ENCODE measurements around the gene RPL36A. TPM values are rescaled to one million over a fixed set of nuclear protein-coding genes. Genes with fewer than 3 reads are reported as not detected.

Gene RPL36A
- total RNA-seq, 4 donors from 2014 or later = 280 to 704 (median 376) TPM

GRCh38 chrX:101357166-101357795 is 33.5 kb upstream of the RPL36A start:
- Histone ChIP-seq H3K4me1 (no peaks in the 10 kb centered on the region), H3K9me3 (no peaks in the 10 kb centered on the region), H3K27me3 (no peaks in the 10 kb centered on the region), H3K36me3 (no peaks in the 10 kb centered on the region), H3K27ac (replicated peaks in 1 of 4) (no peak overlapping the region), H3K4me3 (no peak overlapping the region)
- intact Hi-C loops (cut with DNase I) = no loop called here
- no peak for DNase-seq (ENCODE audit: extremely low spot score)
- TF ChIP-seq, protein P1, sequence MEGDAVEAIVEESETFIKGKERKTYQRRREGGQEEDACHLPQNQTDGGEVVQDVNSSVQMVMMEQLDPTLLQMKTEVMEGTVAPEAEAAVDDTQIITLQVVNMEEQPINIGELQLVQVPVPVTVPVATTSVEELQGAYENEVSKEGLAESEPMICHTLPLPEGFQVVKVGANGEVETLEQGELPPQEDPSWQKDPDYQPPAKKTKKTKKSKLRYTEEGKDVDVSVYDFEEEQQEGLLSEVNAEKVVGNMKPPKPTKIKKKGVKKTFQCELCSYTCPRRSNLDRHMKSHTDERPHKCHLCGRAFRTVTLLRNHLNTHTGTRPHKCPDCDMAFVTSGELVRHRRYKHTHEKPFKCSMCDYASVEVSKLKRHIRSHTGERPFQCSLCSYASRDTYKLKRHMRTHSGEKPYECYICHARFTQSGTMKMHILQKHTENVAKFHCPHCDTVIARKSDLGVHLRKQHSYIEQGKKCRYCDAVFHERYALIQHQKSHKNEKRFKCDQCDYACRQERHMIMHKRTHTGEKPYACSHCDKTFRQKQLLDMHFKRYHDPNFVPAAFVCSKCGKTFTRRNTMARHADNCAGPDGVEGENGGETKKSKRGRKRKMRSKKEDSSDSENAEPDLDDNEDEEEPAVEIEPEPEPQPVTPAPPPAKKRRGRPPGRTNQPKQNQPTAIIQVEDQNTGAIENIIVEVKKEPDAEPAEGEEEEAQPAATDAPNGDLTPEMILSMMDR (IDR thresholded peaks at IDR 0.05) = peak in 1 of 3 experiments; percentile 18
- TF ChIP-seq POLR2A (IDR thresholded peaks at IDR 0.05; ENCODE audit: low read depth) = no peak
- WGBS = 43% methylated on average over 5 of the region's 5 CpGs

- Histone ChIP-seq H3K9me3 (no peaks in the 10 kb centered on the region), H3K27ac (replicated peaks in 1 of 4) (no peak overlapping the region), H3K27me3 (no peaks in the 10 kb centered on the region), H3K36me3 (no peaks in the 10 kb centered on the region), H3K4me3 (no peak overlapping the region), H3K4me1 (no peaks in the 10 kb centered on the region)
- WGBS = 63% methylated on average over 1 of the region's 1 CpG
- TF ChIP-seq EP300 (IDR thresholded peaks at IDR 0.05) (no peak), POLR2A (IDR thresholded peaks at IDR 0.05; ENCODE audit: low read depth) (no peak), POLR2AphosphoS5 (IDR thresholded peaks at IDR 0.05) (no peak)
- TF ChIP-seq, protein P1 (IDR thresholded peaks at IDR 0.05) = no peak
- no peak for DNase-seq (ENCODE audit: extremely low spot score)
- intact Hi-C loops (cut with DNase I) = no loop called here
Observed at GRCh38 chrX:101359966-101360365, 30.8 kb upstream of the RPL36A start.

GRCh38 chrX:101360390-101360789 is 30.4 kb upstream of the RPL36A start:
- Histone ChIP-seq H3K36me3 (no peaks in the 10 kb centered on the region), H3K27ac (replicated peaks in 1 of 4) (no peak overlapping the region), H3K9me3 (no peaks in the 10 kb centered on the region), H3K4me1 (no peaks in the 10 kb centered on the region), H3K4me3 (no peak overlapping the region), H3K27me3 (no peaks in the 10 kb centered on the region)
- TF ChIP-seq EP300 (IDR thresholded peaks at IDR 0.05) (no peak), POLR2A (IDR thresholded peaks at IDR 0.05; ENCODE audit: low read depth) (no peak), POLR2AphosphoS5 (IDR thresholded peaks at IDR 0.05) (no peak)
- TF ChIP-seq, protein P1 (IDR thresholded peaks at IDR 0.05) = no peak
- WGBS = 60% methylated on average over 7 of the region's 7 CpGs
- intact Hi-C loops (cut with DNase I) = no loop called here
- DNase-seq (ENCODE audit: extremely low spot score) = no peak

DNA sequence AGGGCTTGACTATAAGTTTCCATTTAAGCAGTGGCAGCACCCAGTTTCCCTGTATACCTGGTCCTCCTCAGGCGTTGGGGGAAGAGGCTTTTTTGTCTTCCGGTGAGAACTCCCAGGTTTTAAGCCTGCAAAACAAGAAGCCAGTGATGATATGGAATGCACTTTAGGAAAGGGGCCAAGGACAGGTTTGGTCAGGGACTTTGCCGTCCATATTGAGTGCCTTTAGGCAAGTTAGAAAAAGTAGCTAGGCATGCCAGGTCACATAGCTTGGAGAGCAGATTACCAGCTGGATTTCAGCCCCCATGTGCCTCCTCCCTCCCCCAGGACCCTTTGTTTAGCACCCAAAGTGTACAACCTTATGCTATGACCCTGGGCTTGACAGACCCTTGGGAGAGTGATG is 28.7 kb upstream of the RPL36A start:
- Histone ChIP-seq H3K4me3 (no peak overlapping the region), H3K9me3 (no peaks in the 10 kb centered on the region), H3K4me1 (no peaks in the 10 kb centered on the region), H3K27ac (replicated peaks in 1 of 4) (no peak overlapping the region), H3K27me3 (no peaks in the 10 kb centered on the region), H3K36me3 (no peaks in the 10 kb centered on the region)
- DNase-seq (ENCODE audit: extremely low spot score) = no peak
- WGBS = 61% methylated on average over 3 of the region's 3 CpGs
- TF ChIP-seq EP300 (IDR thresholded peaks at IDR 0.05) = no peak
- TF ChIP-seq, protein P1 (IDR thresholded peaks at IDR 0.05) = no peak
- intact Hi-C loops (cut with DNase I) = no loop called here

DNA sequence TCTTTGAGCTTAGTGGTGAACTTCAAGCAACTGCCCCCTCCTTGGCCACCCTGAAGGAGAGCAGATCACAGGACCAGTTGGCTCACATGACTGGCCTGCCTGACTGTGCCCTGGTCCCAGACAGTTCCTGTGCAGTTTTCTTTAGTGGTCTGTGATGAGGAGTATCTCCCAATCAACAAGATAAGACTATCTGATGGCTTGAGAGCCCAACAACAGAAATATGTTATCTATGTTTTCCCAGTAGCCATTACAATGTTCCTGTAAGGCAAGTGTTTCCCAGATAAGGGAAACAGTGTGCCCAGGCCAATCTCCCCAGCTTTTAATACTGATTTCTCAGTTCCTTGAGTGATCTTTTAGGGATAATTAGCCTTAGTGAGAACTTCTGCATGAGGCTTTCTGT is 28.1 kb upstream of the RPL36A start:
- intact Hi-C loops (cut with DNase I) = no loop called here
- no peaks in the 10 kb centered on the region for H3K9me3 ChIP-seq
- no peaks in the 10 kb centered on the region for H3K4me1 ChIP-seq
- H3K27ac ChIP-seq (replicated peaks in 1 of 4) = no peak overlapping the region
- no peaks in the 10 kb centered on the region for H3K27me3 ChIP-seq
- no peak overlapping the region for H3K4me3 ChIP-seq
- DNase-seq (ENCODE audit: extremely low spot score) = no peak
- TF ChIP-seq, protein P1 (IDR thresholded peaks at IDR 0.05) = no peak
- TF ChIP-seq EP300 (IDR thresholded peaks at IDR 0.05) = no peak
- TF ChIP-seq POLR2AphosphoS5 (IDR thresholded peaks at IDR 0.05) = no peak
- TF ChIP-seq POLR2A (IDR thresholded peaks at IDR 0.05; ENCODE audit: low read depth) = no peak
- no peaks in the 10 kb centered on the region for H3K36me3 ChIP-seq

All from esophagus muscularis mucosa (tissue), 4 donors.